Caco-2 (cell line): Measurements from ENCODE around the gene FGF1. TPM values are rescaled to one million over a fixed set of nuclear protein-coding genes. Genes with fewer than 3 reads are reported as not detected.

Experiments used
- BruUV-seq: library from RNA; stranded (reverse); fragments of 400-500 nt; replicated peaks from 2 replicates; lab custom pipeline; 2021; lab: Mats Ljungman, UMichigan
- CTCF ChIA-PET: fragments of 300-600 bp; sonication (Branson Sonifier 250); formaldehyde crosslinking; loops from one replicate; lab custom pipeline; 2022; ENCODE audit warnings: antibody characterized with exemption; lab: Charles Lee
- POLR2A ChIA-PET: fragments of 300-600 bp; sonication (Branson Sonifier 250); formaldehyde crosslinking; loops from one replicate; lab custom pipeline; 2022; ENCODE audit warnings: antibody characterized with exemption; lab: Charles Lee
- DNase-seq, 2 experiments: peaks; one replicate each; pipeline versions ENCODE4 v3.0.0 to v3.0.0-alpha.2; 2020 to 2022
- H3K27me3 ChIP-seq: replicated peaks from 2 replicates; pipeline ENCODE4 v1.6.0; 2011; ENCODE audit warnings: low read length; ENCODE audit not compliant: control insufficient read depth, insufficient read depth
- H3K36me3 ChIP-seq: 2 replicates; pipeline ENCODE4 v1.5.1; 2011; ENCODE audit warnings: low read length; ENCODE audit not compliant: control insufficient read depth, insufficient read depth
- H3K4me1 ChIP-seq: fragments of 250-450 bp; sonication (Bioruptor Pico); 2 replicates; pipeline ENCODE4 v1.5.1; 2020; ENCODE audit warnings: mild to moderate bottlenecking
- H3K4me3 ChIP-seq: 2 replicates; pipeline ENCODE4 v1.5.1; 2011; ENCODE audit warnings: low read depth, mild to moderate bottlenecking, control low read depth, low read length
- H3K9me3 ChIP-seq: fragments of 250-450 bp; sonication (Bioruptor Pico); 2 replicates; pipeline ENCODE4 v1.5.1; 2020; ENCODE audit warnings: mild to moderate bottlenecking, moderate library complexity
- H3K27ac Mint-ChIP-seq: one replicate; pipeline ENCODE4 v1.8.0; 2022; ENCODE audit warnings: mixed read lengths; ENCODE audit not compliant: unreplicated experiment
- H3K27me3 Mint-ChIP-seq: one replicate; pipeline ENCODE4 v1.8.0; 2022; ENCODE audit warnings: mixed read lengths; ENCODE audit not compliant: insufficient read depth, unreplicated experiment
- H3K36me3 Mint-ChIP-seq: one replicate; pipeline ENCODE4 v1.8.0; 2022; ENCODE audit warnings: mild to moderate bottlenecking, mixed read lengths; ENCODE audit not compliant: insufficient read depth, unreplicated experiment
- H3K4me1 Mint-ChIP-seq: one replicate; pipeline ENCODE4 v1.8.0; 2022; ENCODE audit warnings: low read depth, mixed read lengths; ENCODE audit not compliant: unreplicated experiment
- H3K4me3 Mint-ChIP-seq: one replicate; pipeline ENCODE4 v1.8.0; 2022; ENCODE audit warnings: mild to moderate bottlenecking, moderate library complexity, mixed read lengths; ENCODE audit not compliant: unreplicated experiment
- H3K9me3 Mint-ChIP-seq: one replicate; pipeline ENCODE4 v1.8.0; 2022; ENCODE audit warnings: mixed read lengths; ENCODE audit not compliant: unreplicated experiment
- intact Hi-C: fragments of 100-400 bp; cut with micrococcal nuclease; formaldehyde crosslinking; loops from one replicate; pipeline ENCODE4 v1.10.0; 2022; ENCODE audit not compliant: unreplicated experiment
- total RNA-seq: library from RNA; stranded (reverse); gene quantifications from 2 replicates; pipeline ENCODE4 v1.2.3, GENCODE V29; 2022
- TF ChIP-seq, protein P1 (sequence below), 2 experiments: fragments of 200-600 bp in 1 of 2; IDR thresholded peaks; 1 replicate in 1 of 2; 2 replicates in 1 of 2; pipeline versions ENCODE4 v1.5.1 to v1.8.0; 2011 to 2022; ENCODE audit warnings: antibody characterized with exemption in 1 of 2, control low read depth in 1 of 2, inconsistent platforms in 1 of 2, low read depth in 1 of 2, low read length in 1 of 2, mild to moderate bottlenecking in 1 of 2, moderate library complexity in 1 of 2; ENCODE audit not compliant: insufficient read depth in 1 of 2, severe bottlenecking in 1 of 2, unreplicated experiment in 1 of 2

FGF1 gene
- total RNA-seq, 1 experiment from 2014 or later = not detected

DNA sequence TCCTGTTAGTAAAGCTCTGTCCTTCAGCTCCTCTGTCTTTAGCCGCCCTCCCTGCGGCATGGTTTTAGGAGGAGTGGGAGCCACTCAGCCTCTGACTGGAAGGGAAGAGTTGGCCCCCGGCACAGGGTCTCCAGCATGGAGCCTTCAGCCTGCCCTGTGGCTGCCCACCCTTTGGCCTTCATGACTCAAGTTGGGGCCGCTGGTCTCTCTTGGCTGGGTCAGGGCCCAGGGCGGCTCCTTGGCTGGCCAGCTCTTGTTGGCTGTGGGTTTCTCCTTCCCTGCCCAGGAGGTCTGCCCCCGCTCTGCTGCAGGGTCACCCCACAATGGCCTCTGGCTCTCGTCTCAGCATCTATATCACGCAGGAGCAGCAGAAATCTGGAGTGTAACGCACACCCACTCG is 25.7 kb downstream of the FGF1 start:
- intact Hi-C loops = no loop called here
- BruUV-seq = no TSS peak

DNA sequence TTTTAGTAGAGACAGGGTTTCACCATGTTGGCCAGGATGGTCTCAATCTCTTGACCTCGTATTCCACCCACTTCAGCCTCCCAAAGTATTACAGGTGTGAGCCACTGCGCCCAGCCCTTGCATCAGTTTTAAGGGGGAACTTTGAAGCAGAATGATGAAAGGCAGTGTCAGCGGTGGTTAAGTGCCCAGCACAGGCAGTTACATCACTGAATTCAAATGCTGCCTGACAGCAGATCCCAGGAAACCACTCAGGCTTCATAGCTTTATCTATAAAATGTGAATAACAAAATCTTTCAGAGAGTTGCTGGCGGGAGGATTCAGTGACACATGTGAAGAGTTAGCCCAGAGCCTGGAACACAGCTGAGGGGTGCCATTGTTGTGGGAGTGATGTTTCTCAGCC is 26.5 kb downstream of the FGF1 start:
- no peak overlapping the region for H3K27ac Mint-ChIP-seq
- no peak for DNase-seq
- H3K9me3 Mint-ChIP-seq = no peaks in the 10 kb centered on the region
- H3K36me3 Mint-ChIP-seq = no peaks in the 10 kb centered on the region
- no peak overlapping the region for H3K4me3 ChIP-seq
- H3K27me3 Mint-ChIP-seq = peaks cover 5% of the 10 kb centered on the region
- TF ChIP-seq, protein P1, sequence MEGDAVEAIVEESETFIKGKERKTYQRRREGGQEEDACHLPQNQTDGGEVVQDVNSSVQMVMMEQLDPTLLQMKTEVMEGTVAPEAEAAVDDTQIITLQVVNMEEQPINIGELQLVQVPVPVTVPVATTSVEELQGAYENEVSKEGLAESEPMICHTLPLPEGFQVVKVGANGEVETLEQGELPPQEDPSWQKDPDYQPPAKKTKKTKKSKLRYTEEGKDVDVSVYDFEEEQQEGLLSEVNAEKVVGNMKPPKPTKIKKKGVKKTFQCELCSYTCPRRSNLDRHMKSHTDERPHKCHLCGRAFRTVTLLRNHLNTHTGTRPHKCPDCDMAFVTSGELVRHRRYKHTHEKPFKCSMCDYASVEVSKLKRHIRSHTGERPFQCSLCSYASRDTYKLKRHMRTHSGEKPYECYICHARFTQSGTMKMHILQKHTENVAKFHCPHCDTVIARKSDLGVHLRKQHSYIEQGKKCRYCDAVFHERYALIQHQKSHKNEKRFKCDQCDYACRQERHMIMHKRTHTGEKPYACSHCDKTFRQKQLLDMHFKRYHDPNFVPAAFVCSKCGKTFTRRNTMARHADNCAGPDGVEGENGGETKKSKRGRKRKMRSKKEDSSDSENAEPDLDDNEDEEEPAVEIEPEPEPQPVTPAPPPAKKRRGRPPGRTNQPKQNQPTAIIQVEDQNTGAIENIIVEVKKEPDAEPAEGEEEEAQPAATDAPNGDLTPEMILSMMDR (IDR thresholded peaks at IDR 0.05; ENCODE audit: insufficient read depth in 1 of 2, low read depth in 1 of 2, low read length in 1 of 2, severe bottlenecking in 1 of 2, unreplicated experiment in 1 of 2) = no peak
- no peaks in the 10 kb centered on the region for H3K36me3 ChIP-seq
- H3K4me1 ChIP-seq = no peaks in the 10 kb centered on the region
- intact Hi-C loops = loop anchor here (5.0 kb wide), 1 partner anchor 228 kb away; no protein-coding TSS in a partner anchor
- no TSS peak for BruUV-seq
- ChIA-PET POLR2A (no interaction called here), CTCF (interaction anchor here (1.0 kb wide), 1 partner anchor 39 kb away, joined by 4 read pairs; no protein-coding TSS in a partner anchor)
- no peak overlapping the region for H3K4me3 Mint-ChIP-seq
- no peaks in the 10 kb centered on the region for H3K4me1 Mint-ChIP-seq
- no peaks in the 10 kb centered on the region for H3K9me3 ChIP-seq
- H3K27me3 ChIP-seq = no peaks in the 10 kb centered on the region

More for the DNA sequence above, 25.7 kb downstream of the FGF1 start:
- TF ChIP-seq, protein P1 (IDR thresholded peaks at IDR 0.05; ENCODE audit: insufficient read depth in 1 of 2, low read depth in 1 of 2, low read length in 1 of 2, severe bottlenecking in 1 of 2, unreplicated experiment in 1 of 2) = no peak
- peaks cover 2% of the 10 kb centered on the region for H3K27me3 Mint-ChIP-seq
- Histone ChIP-seq H3K9me3 (no peaks in the 10 kb centered on the region), H3K27me3 (no peaks in the 10 kb centered on the region), H3K4me1 (no peaks in the 10 kb centered on the region), H3K4me3 (no peak overlapping the region), H3K36me3 (no peaks in the 10 kb centered on the region)
- no peak for DNase-seq
- H3K9me3 Mint-ChIP-seq = no peaks in the 10 kb centered on the region
- H3K4me3 Mint-ChIP-seq = no peak overlapping the region
- H3K36me3 Mint-ChIP-seq = no peaks in the 10 kb centered on the region
- H3K4me1 Mint-ChIP-seq = peaks cover 1% of the 10 kb centered on the region
- no peak overlapping the region for H3K27ac Mint-ChIP-seq
- ChIA-PET POLR2A (no interaction called here), CTCF (interaction anchor here (0.6 kb wide), 1 partner anchor 670 kb away, joined by 3 read pairs; no protein-coding TSS in a partner anchor)

DNA sequence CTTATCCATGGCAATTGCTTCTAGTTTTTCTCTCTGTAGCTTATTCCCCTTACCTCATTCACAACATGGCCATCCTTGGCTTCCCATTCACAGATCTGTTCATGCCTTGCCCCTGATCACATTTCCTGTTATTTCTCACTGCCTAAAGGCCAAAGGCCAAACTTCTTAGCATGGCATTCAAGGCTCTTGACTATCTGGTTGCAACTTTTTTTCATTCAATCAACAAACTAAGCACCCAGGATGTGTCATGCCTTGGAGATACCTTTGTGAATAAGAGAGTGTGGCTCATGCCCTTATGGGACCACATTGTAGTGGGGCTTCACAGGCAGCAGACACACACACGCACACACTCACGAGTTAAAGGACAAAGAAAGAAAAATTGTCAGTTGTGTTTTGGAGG is 27.6 kb downstream of the FGF1 start:
- H3K36me3 ChIP-seq = no peaks in the 10 kb centered on the region
- Mint-ChIP-seq H3K4me3 (no peak overlapping the region), H3K27me3 (peaks cover 5% of the 10 kb centered on the region), H3K4me1 (no peaks in the 10 kb centered on the region), H3K36me3 (no peaks in the 10 kb centered on the region), H3K27ac (no peak overlapping the region), H3K9me3 (no peaks in the 10 kb centered on the region)
- no peak for DNase-seq
- H3K4me3 ChIP-seq = no peak overlapping the region
- ChIA-PET CTCF (interaction anchor here (1.0 kb wide), 1 partner anchor 40 kb away, joined by 4 read pairs; no protein-coding TSS in a partner anchor), POLR2A (no interaction called here)
- H3K27me3 ChIP-seq = no peaks in the 10 kb centered on the region
- no TSS peak for BruUV-seq
- no peaks in the 10 kb centered on the region for H3K9me3 ChIP-seq
- TF ChIP-seq, protein P1 (IDR thresholded peaks at IDR 0.05; ENCODE audit: insufficient read depth in 1 of 2, low read depth in 1 of 2, low read length in 1 of 2, severe bottlenecking in 1 of 2, unreplicated experiment in 1 of 2) = no peak
- intact Hi-C loops = loop anchor here (5.0 kb wide), 1 partner anchor 229 kb away; no protein-coding TSS in a partner anchor
- H3K4me1 ChIP-seq = no peaks in the 10 kb centered on the region
